GM13977 (cell line): ENCODE results near the gene GPR83.

ENCODE experiments used
- DNase-seq: peaks from one replicate; pipeline ENCODE4 v3.0.0; 2012; ENCODE audit warnings: low spot score
- in situ Hi-C: fragments of 300-500 bp; cut with MboI; formaldehyde crosslinking; loops from one replicate; pipeline ENCODE4 v1.12.0; 2022; ENCODE audit warnings: low sequenced_read_pairs, low pct_unique_long_range_greater_than_20kb, mixed read lengths, inconsistent platforms; ENCODE audit not compliant: unreplicated experiment
- TF ChIP-seq, protein P1 (sequence below): IDR thresholded peaks from 2 replicates; pipeline ENCODE4 v1.5.1; 2012; ENCODE audit warnings: mild to moderate bottlenecking, control low read depth; ENCODE audit not compliant: insufficient read depth; ENCODE audit errors: extremely low read depth, missing control alignments

Gene GPR83

DNA sequence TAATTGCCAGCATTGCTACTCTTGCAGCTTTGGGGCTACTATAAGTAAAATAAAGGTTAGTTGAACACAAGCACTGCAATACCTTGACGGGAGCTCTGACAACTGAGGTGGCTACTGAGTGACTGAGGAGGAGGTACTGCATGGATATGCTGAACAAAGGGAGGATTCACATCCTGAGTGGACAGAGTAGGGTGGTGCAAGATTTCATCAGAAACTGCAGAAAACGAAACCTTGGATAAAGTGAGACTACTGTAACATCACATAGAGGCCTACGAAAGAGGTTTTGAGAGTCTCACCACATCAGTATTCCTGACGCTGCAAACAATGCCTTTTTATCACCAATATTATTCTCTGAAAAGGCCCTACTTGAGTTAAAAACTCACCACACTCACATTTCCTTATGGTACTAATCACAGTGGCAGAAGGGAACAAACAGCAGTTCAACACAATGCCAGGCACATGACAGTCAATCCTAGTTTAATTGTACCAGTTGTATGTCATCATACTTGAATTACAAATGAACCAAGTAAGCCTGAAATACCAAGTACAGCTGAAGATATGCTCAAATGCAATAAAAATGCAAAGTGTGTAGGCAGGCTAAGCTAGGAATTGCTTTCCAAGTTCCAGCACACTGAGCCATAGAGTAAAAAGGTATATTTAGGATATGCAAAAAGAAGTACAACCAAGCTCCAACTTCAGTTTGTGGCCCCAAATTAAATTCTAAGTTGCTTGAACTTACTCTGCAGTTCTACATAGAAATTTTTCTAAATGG lies 4.0 kb upstream of the GPR83 start:
- TF ChIP-seq, protein P1, sequence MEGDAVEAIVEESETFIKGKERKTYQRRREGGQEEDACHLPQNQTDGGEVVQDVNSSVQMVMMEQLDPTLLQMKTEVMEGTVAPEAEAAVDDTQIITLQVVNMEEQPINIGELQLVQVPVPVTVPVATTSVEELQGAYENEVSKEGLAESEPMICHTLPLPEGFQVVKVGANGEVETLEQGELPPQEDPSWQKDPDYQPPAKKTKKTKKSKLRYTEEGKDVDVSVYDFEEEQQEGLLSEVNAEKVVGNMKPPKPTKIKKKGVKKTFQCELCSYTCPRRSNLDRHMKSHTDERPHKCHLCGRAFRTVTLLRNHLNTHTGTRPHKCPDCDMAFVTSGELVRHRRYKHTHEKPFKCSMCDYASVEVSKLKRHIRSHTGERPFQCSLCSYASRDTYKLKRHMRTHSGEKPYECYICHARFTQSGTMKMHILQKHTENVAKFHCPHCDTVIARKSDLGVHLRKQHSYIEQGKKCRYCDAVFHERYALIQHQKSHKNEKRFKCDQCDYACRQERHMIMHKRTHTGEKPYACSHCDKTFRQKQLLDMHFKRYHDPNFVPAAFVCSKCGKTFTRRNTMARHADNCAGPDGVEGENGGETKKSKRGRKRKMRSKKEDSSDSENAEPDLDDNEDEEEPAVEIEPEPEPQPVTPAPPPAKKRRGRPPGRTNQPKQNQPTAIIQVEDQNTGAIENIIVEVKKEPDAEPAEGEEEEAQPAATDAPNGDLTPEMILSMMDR, result no peak
- in situ Hi-C loops, result no loop called here
- no peak for DNase-seq

- no peak for DNase-seq
- in situ Hi-C loops, result no loop called here
- TF ChIP-seq, protein P1, result no peak
These were observed 1.1 kb upstream of the GPR83 start for GRCh38 chr11:94402355-94402754.

GRCh38 chr11:94401773-94402265 lies 600 bp upstream of the GPR83 start:
- TF ChIP-seq, protein P1, result no peak
- in situ Hi-C loops, result no loop called here
- no peak for DNase-seq

GRCh38 chr11:94400457-94400838 lies 771 bp downstream of the GPR83 start:
- in situ Hi-C loops, result no loop called here
- TF ChIP-seq, protein P1, result no peak
- no peak for DNase-seq

- no peak for DNase-seq
- in situ Hi-C loops, result no loop called here
- TF ChIP-seq, protein P1, result no peak
These were observed 1.2 kb downstream of the GPR83 start for GRCh38 chr11:94400050-94400449.

DNA sequence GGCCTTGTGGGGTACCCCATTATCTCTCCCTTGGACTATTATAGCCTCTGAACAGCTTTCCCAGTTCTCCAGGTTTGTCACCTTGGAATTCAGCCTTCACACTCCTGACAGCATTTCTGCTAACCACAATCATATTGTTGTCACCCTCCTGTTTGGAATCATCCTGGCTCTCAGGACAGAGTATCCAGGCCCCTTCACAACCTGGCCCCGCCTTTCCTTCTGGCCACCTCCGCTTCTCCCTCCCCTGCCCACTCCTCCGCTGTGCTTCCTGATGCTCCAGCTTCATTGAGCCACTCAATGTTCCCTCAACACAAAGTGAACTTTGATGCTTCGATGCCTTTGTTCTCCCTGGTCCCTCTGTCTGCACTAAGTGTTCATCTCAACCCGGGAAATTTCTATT lies 3.1 kb downstream of the GPR83 start:
- TF ChIP-seq, protein P1, result no peak
- DNase-seq, result no peak
- in situ Hi-C loops, result no loop called here
